Measurements from ENCODE around the gene GP1BB.
"Not testable (repeated sequence)": the region's sequence is repeated elsewhere in the genome, so short reads cannot be mapped to it uniquely, and the experiment has no call there.

The GP1BB gene

GRCh38 chr22:19721330-19722177 lies 1.8 kb upstream of the GP1BB start:
- Mint-ChIP-seq H3K27me3 (peaks cover 82% of the 10 kb centered on the region), H3K27ac (no peak overlapping the region), H3K4me3 (no peak overlapping the region), H3K4me1 (peaks cover 13% of the 10 kb centered on the region), H3K36me3 (no peaks in the 10 kb centered on the region), H3K9me3 (no peaks in the 10 kb centered on the region)
- DNase-seq = no peak
- CTCF ChIA-PET = interaction anchor here (2.2 kb wide), 1 partner anchor 9 kb away, joined by 9 read pairs; no protein-coding TSS in a partner anchor

GRCh38 chr22:19722178-19722981 lies 959 bp upstream of the GP1BB start:
- peaks cover 76% of the 10 kb centered on the region for H3K27me3 Mint-ChIP-seq
- no peak overlapping the region for H3K4me3 Mint-ChIP-seq
- CTCF ChIA-PET = no interaction called here
- no peaks in the 10 kb centered on the region for H3K9me3 Mint-ChIP-seq
- H3K36me3 Mint-ChIP-seq = no peaks in the 10 kb centered on the region
- DNase-seq = no peak
- H3K27ac Mint-ChIP-seq = no peak overlapping the region
- H3K4me1 Mint-ChIP-seq = peaks cover 13% of the 10 kb centered on the region

GRCh38 chr22:19722982-19723231 lies 432 bp upstream of the GP1BB start:
- Mint-ChIP-seq H3K36me3 (no peaks in the 10 kb centered on the region), H3K27ac (no peak overlapping the region), H3K4me3 (no peak overlapping the region), H3K9me3 (no peaks in the 10 kb centered on the region), H3K4me1 (peaks cover 10% of the 10 kb centered on the region), H3K27me3 (peaks cover 77% of the 10 kb centered on the region)
- no peak for DNase-seq
- CTCF ChIA-PET = no interaction called here

- Mint-ChIP-seq H3K9me3 (no peaks in the 10 kb centered on the region), H3K27me3 (peaks cover 87% of the 10 kb centered on the region), H3K36me3 (no peaks in the 10 kb centered on the region), H3K27ac (no peak overlapping the region), H3K4me3 (no peak overlapping the region), H3K4me1 (peaks cover 9% of the 10 kb centered on the region)
- CTCF ChIA-PET = interaction anchor here (0.7 to 1.4 kb wide), 9 partner anchors 18 to 230 kb away, joined by 3 to 6 read pairs (median 3); no protein-coding TSS in a partner anchor
- peak; percentile 48 for DNase-seq
Measured at GRCh38 chr22:19723983-19724827, 866 bp downstream of the GP1BB start.

GRCh38 chr22:19724927-19725661 lies 1.8 kb downstream of the GP1BB start:
- no peak for DNase-seq
- H3K36me3 Mint-ChIP-seq = no peaks in the 10 kb centered on the region
- peaks cover 6% of the 10 kb centered on the region for H3K4me1 Mint-ChIP-seq
- no peak overlapping the region for H3K27ac Mint-ChIP-seq
- no peaks in the 10 kb centered on the region for H3K9me3 Mint-ChIP-seq
- H3K4me3 Mint-ChIP-seq = no peak overlapping the region
- H3K27me3 Mint-ChIP-seq = peaks cover 84% of the 10 kb centered on the region
- CTCF ChIA-PET = no interaction called here

- not testable (repeated sequence) for H3K36me3 Mint-ChIP-seq
Measured at GRCh38 chr22:19726064-19726788, 2.9 kb downstream of the GP1BB start.

GRCh38 chr22:19727310-19728150 lies 4.2 kb downstream of the GP1BB start:
- Mint-ChIP-seq H3K27ac (no peak overlapping the region), H3K27me3 (peaks cover 74% of the 10 kb centered on the region), H3K4me1 (peaks cover 10% of the 10 kb centered on the region), H3K4me3 (no peak overlapping the region), H3K36me3 (no peaks in the 10 kb centered on the region), H3K9me3 (no peaks in the 10 kb centered on the region)
- no peak for DNase-seq
- CTCF ChIA-PET = no interaction called here

More at GRCh38 chr22:19726064-19726788, 2.9 kb downstream of the GP1BB start:
- H3K27ac Mint-ChIP-seq, CTCF ChIA-PET, H3K9me3 Mint-ChIP-seq, DNase-seq, H3K4me1 Mint-ChIP-seq, H3K4me3 Mint-ChIP-seq: not testable (repeated sequence)
- H3K27me3 Mint-ChIP-seq = peaks cover 82% of the 10 kb centered on the region

- H3K9me3 Mint-ChIP-seq = no peaks in the 10 kb centered on the region
- peaks cover 71% of the 10 kb centered on the region for H3K27me3 Mint-ChIP-seq
- CTCF ChIA-PET = no interaction called here
- peaks cover 7% of the 10 kb centered on the region for H3K4me1 Mint-ChIP-seq
- H3K4me3 Mint-ChIP-seq = no peak overlapping the region
- H3K36me3 Mint-ChIP-seq = no peaks in the 10 kb centered on the region
- H3K27ac Mint-ChIP-seq = no peak overlapping the region
- DNase-seq = no peak
Measured at GRCh38 chr22:19728271-19728670, 4.9 kb downstream of the GP1BB start.

- H3K4me1 Mint-ChIP-seq = peaks cover 7% of the 10 kb centered on the region
- no peaks in the 10 kb centered on the region for H3K36me3 Mint-ChIP-seq
- no peak overlapping the region for H3K4me3 Mint-ChIP-seq
- no peaks in the 10 kb centered on the region for H3K9me3 Mint-ChIP-seq
- DNase-seq = no peak
- CTCF ChIA-PET = interaction anchor here (1.6 to 4.7 kb wide), 3 partner anchors 17 to 219 kb away, joined by 8 to 103 read pairs (median 9); no protein-coding TSS in a partner anchor
- peaks cover 68% of the 10 kb centered on the region for H3K27me3 Mint-ChIP-seq
- peak overlapping the region; percentile 19 for H3K27ac Mint-ChIP-seq
Measured at GRCh38 chr22:19728836-19729235, 5.5 kb downstream of the GP1BB start.

- CTCF ChIA-PET = interaction anchor here (0.6 to 4.7 kb wide), 15 partner anchors 12 to 240 kb away, joined by 3 to 103 read pairs (median 9); no protein-coding TSS in a partner anchor
- no peak overlapping the region for H3K4me3 Mint-ChIP-seq
Measured at GRCh38 chr22:19729507-19729906, 6.2 kb downstream of the GP1BB start.

GRCh38 chr22:19730198-19730597 lies 6.9 kb downstream of the GP1BB start:
- H3K36me3 Mint-ChIP-seq = no peaks in the 10 kb centered on the region
- H3K4me3 Mint-ChIP-seq = no peak overlapping the region
- CTCF ChIA-PET = interaction anchor here (0.6 to 4.7 kb wide), 42 partner anchors 10 to 347 kb away, joined by 3 to 103 read pairs (median 4); partner anchors contain the start of gene TBX1
- peaks cover 63% of the 10 kb centered on the region for H3K27me3 Mint-ChIP-seq
- H3K27ac Mint-ChIP-seq = no peak overlapping the region
- H3K4me1 Mint-ChIP-seq = peaks cover 4% of the 10 kb centered on the region
- no peak for DNase-seq
- no peaks in the 10 kb centered on the region for H3K9me3 Mint-ChIP-seq

More at GRCh38 chr22:19729507-19729906, 6.2 kb downstream of the GP1BB start:
- H3K9me3 Mint-ChIP-seq = no peaks in the 10 kb centered on the region
- H3K4me1 Mint-ChIP-seq = peaks cover 6% of the 10 kb centered on the region
- H3K27me3 Mint-ChIP-seq = peaks cover 65% of the 10 kb centered on the region
- H3K27ac Mint-ChIP-seq = no peak overlapping the region
- no peaks in the 10 kb centered on the region for H3K36me3 Mint-ChIP-seq
- no peak for DNase-seq

- Mint-ChIP-seq H3K9me3 (no peaks in the 10 kb centered on the region), H3K36me3 (no peaks in the 10 kb centered on the region), H3K27ac (no peak overlapping the region), H3K4me3 (peak overlapping the region; percentile 65), H3K4me1 (peaks cover 4% of the 10 kb centered on the region), H3K27me3 (peaks cover 58% of the 10 kb centered on the region)
- CTCF ChIA-PET = interaction anchor here (0.6 to 4.7 kb wide), 43 partner anchors 9 to 348 kb away, joined by 3 to 103 read pairs (median 4); partner anchors contain the start of gene TBX1
- DNase-seq = peak; percentile 89
Measured at GRCh38 chr22:19730655-19731360, 7.5 kb downstream of the GP1BB start.
